ENCODE measurements around the gene KCNJ6. TPM values are rescaled to one million over a fixed set of nuclear protein-coding genes. Genes with fewer than 3 reads are reported as not detected.

KCNJ6 gene
- total RNA-seq, 1 experiment from 2014 or later: not detected

DNA sequence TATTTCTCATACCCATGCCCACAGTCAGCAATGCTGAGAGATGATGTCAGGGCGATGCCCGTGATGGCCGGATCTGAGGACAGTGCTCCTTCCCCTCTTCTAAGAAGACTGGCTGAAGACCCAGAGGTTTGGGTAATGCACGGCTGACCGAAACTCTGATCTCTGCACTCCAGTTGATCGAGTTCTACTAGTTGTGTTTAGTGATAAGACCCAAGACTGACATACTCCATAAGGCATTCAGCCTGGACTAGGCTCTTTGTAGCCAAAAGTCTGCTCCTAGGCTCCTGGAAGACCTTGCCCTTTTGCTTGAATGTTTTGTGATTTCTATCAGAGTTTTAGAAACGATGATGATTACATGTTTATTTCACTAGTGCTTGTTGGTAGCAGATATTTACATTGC is 298.2 kb downstream of the KCNJ6 start:
- no peak overlapping the region for H3K4me3 ChIP-seq (replicated peaks in 1 of 2; ENCODE audit: low read depth in 1 of 2, low read length in 2 of 2)
- no peaks in the 10 kb centered on the region for H4K20me1 ChIP-seq (ENCODE audit: insufficient read depth)
- ATAC-seq (no peak), DNase-seq (ENCODE audit: low read depth, low spot score) (no peak)
- ChIA-PET CTCF (no interaction called here), POLR2A (no interaction called here), RAD21 (ENCODE audit: low non-redundant PET in 1 of 2, low total read pairs in 2 of 2, uncharacterized antibody in 2 of 2, unreplicated experiment in 2 of 2) (no interaction called here)
- intact Hi-C loops (cut with micrococcal nuclease): no loop called here
- TF ChIP-seq ELF1 (IDR thresholded peaks at IDR 0.05; ENCODE audit: borderline replicate concordance, low read depth): no peak
- no peak for TF ChIP-seq SIN3A (IDR thresholded peaks at IDR 0.05; ENCODE audit: low read depth)
- TF ChIP-seq EZH2phosphoT487 (IDR thresholded peaks at IDR 0.05; ENCODE audit: borderline replicate concordance): no peak
- no peak for TF ChIP-seq YY1 (IDR thresholded peaks at IDR 0.05; ENCODE audit: extremely low read depth, insufficient replicate concordance, low read depth, low read length)
- no peak for TF ChIP-seq CBX3 (IDR thresholded peaks at IDR 0.05; ENCODE audit: low read depth)
- TF ChIP-seq SRF (IDR thresholded peaks at IDR 0.05; ENCODE audit: low read depth): no peak
- TF ChIP-seq ZFX (IDR thresholded peaks at IDR 0.05): no peak
- TF ChIP-seq EZH2 (IDR thresholded peaks at IDR 0.05): no peak
- no peak for TF ChIP-seq POLR2A (IDR thresholded peaks at IDR 0.05; ENCODE audit: borderline replicate concordance, extremely low read depth, insufficient read depth, insufficient read length)
- H3K27me3 ChIP-seq (ENCODE audit: insufficient read depth, low read length): peaks cover 11% of the 10 kb centered on the region; the same call in 1 of the 2 replicates
- H3K4me2 ChIP-seq (ENCODE audit: low read length): no peak overlapping the region
- H2AFZ ChIP-seq (ENCODE audit: low read depth, low read length, poor library complexity, severe bottlenecking): no peak overlapping the region
- H3K9me2 ChIP-seq (ENCODE audit: insufficient read depth): no peaks in the 10 kb centered on the region
- H3K27ac ChIP-seq (ENCODE audit: low read depth, low read length): no peak overlapping the region
- no TSS peak for BruUV-seq (replicated peaks)
- H3K4me1 ChIP-seq (ENCODE audit: control insufficient read depth in 1 of 2, insufficient read depth in 2 of 2, low read length in 2 of 2): no peaks in the 10 kb centered on the region
- no peak overlapping the region for H3K9ac ChIP-seq (ENCODE audit: low read length)
- no peaks in the 10 kb centered on the region for H3K9me3 ChIP-seq (ENCODE audit: control insufficient read depth in 1 of 2, insufficient read depth in 1 of 2, low read depth in 1 of 2, low read length in 2 of 2)
- H3K36me3 ChIP-seq (ENCODE audit: control insufficient read depth in 1 of 2, insufficient read depth in 2 of 2, low read length in 2 of 2): no peaks in the 10 kb centered on the region
- H3K79me2 ChIP-seq (ENCODE audit: insufficient read depth, low read length): no peaks in the 10 kb centered on the region

DNA sequence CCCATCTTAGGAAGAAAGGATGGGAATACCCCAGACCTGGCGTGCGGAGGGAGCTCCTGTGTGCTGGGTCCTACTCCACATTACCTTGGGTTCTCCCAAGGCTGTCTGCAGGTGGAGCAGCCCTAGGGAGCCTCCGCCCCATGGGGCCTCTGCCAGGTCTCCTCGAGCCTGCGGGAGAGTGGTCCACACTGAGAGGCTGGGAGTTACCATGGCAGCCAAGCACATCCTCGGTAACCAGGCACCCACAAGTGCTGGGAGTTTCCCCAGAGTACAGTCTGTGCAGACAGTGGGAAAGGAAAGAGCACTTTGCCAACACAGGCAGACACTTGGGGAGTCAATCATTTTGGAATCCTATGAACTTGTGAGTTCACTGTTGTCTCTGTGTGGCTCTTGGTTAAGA is 300.3 kb downstream of the KCNJ6 start:
- intact Hi-C loops (cut with micrococcal nuclease): no loop called here
- TF ChIP-seq ZNF274 (IDR thresholded peaks at IDR 0.05; ENCODE audit: low read depth, low read length) (no peak), SRF (IDR thresholded peaks at IDR 0.05; ENCODE audit: low read depth) (no peak), JUND (IDR thresholded peaks at IDR 0.05) (no peak), ZFX (IDR thresholded peaks at IDR 0.05) (no peak), EZH2phosphoT487 (IDR thresholded peaks at IDR 0.05; ENCODE audit: borderline replicate concordance) (no peak), TCF7L2 (IDR thresholded peaks at IDR 0.05; ENCODE audit: borderline replicate concordance, extremely low read depth, insufficient read depth, insufficient read length) (no peak), SP1 (IDR thresholded peaks at IDR 0.05; ENCODE audit: low read depth) (no peak)
- TF ChIP-seq, protein P1, sequence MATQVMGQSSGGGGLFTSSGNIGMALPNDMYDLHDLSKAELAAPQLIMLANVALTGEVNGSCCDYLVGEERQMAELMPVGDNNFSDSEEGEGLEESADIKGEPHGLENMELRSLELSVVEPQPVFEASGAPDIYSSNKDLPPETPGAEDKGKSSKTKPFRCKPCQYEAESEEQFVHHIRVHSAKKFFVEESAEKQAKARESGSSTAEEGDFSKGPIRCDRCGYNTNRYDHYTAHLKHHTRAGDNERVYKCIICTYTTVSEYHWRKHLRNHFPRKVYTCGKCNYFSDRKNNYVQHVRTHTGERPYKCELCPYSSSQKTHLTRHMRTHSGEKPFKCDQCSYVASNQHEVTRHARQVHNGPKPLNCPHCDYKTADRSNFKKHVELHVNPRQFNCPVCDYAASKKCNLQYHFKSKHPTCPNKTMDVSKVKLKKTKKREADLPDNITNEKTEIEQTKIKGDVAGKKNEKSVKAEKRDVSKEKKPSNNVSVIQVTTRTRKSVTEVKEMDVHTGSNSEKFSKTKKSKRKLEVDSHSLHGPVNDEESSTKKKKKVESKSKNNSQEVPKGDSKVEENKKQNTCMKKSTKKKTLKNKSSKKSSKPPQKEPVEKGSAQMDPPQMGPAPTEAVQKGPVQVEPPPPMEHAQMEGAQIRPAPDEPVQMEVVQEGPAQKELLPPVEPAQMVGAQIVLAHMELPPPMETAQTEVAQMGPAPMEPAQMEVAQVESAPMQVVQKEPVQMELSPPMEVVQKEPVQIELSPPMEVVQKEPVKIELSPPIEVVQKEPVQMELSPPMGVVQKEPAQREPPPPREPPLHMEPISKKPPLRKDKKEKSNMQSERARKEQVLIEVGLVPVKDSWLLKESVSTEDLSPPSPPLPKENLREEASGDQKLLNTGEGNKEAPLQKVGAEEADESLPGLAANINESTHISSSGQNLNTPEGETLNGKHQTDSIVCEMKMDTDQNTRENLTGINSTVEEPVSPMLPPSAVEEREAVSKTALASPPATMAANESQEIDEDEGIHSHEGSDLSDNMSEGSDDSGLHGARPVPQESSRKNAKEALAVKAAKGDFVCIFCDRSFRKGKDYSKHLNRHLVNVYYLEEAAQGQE (IDR thresholded peaks at IDR 0.05; ENCODE audit: low read depth): no peak
- H3K27ac ChIP-seq (ENCODE audit: low read depth, low read length): no peak overlapping the region
- H3K27me3 ChIP-seq (ENCODE audit: insufficient read depth, low read length): peaks cover 11% of the 10 kb centered on the region
- H3K9ac ChIP-seq (ENCODE audit: low read length): no peak overlapping the region
- no peaks in the 10 kb centered on the region for H3K4me1 ChIP-seq (ENCODE audit: control insufficient read depth in 1 of 2, insufficient read depth in 2 of 2, low read length in 2 of 2)
- H4K20me1 ChIP-seq (ENCODE audit: insufficient read depth): no peaks in the 10 kb centered on the region
- ATAC-seq: no peak
- ChIA-PET CTCF (no interaction called here), POLR2A (no interaction called here), RAD21 (ENCODE audit: low non-redundant PET in 1 of 2, low total read pairs in 2 of 2, uncharacterized antibody in 2 of 2, unreplicated experiment in 2 of 2) (no interaction called here)
- H3K9me3 ChIP-seq (ENCODE audit: control insufficient read depth in 1 of 2, insufficient read depth in 1 of 2, low read depth in 1 of 2, low read length in 2 of 2): no peaks in the 10 kb centered on the region
- no peaks in the 10 kb centered on the region for H3K9me2 ChIP-seq (ENCODE audit: insufficient read depth)
- BruUV-seq (replicated peaks): no TSS peak
- no peaks in the 10 kb centered on the region for H3K79me2 ChIP-seq (ENCODE audit: insufficient read depth, low read length)
- no peak overlapping the region for H3K4me3 ChIP-seq (replicated peaks in 1 of 2; ENCODE audit: low read depth in 1 of 2, low read length in 2 of 2)
- H2AFZ ChIP-seq (ENCODE audit: low read depth, low read length, poor library complexity, severe bottlenecking): no peak overlapping the region
- H3K4me2 ChIP-seq (ENCODE audit: low read length): no peak overlapping the region
- no peak for DNase-seq (ENCODE audit: low read depth, low spot score)
- H3K36me3 ChIP-seq (ENCODE audit: control insufficient read depth in 1 of 2, insufficient read depth in 2 of 2, low read length in 2 of 2): no peaks in the 10 kb centered on the region

All from HCT116 (cell line).